ENCODE data around the gene OR13C8. TPM values are rescaled to one million over a fixed set of nuclear protein-coding genes. Genes with fewer than 3 reads are reported as not detected.
"Not testable (repeated sequence)": the region's sequence is repeated elsewhere in the genome, so short reads cannot be mapped to it uniquely, and the experiment has no call there.

OR13C8 gene
- total RNA-seq, 1 donor from 2014 or later = not detected

DNA sequence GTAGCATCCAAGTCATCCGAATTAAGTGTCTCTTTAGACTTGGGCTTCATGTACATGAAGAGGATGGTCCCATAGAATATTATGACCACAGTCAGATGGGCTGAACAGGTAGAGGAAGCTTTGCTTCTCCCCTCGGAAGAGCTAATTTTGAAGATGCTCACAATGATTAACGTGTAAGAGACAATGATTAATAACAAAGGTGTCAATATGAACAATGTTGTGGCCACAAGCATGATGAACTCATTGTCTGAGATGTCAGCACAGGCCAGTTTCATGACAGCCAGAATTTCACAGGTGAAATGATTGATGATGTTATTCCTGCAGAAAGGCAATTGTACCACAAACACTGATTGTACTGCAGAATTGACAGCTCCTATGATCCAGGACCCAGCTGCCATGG, 35.8 kb downstream of the OR13C8 start:
- TF ChIP-seq, protein P1, sequence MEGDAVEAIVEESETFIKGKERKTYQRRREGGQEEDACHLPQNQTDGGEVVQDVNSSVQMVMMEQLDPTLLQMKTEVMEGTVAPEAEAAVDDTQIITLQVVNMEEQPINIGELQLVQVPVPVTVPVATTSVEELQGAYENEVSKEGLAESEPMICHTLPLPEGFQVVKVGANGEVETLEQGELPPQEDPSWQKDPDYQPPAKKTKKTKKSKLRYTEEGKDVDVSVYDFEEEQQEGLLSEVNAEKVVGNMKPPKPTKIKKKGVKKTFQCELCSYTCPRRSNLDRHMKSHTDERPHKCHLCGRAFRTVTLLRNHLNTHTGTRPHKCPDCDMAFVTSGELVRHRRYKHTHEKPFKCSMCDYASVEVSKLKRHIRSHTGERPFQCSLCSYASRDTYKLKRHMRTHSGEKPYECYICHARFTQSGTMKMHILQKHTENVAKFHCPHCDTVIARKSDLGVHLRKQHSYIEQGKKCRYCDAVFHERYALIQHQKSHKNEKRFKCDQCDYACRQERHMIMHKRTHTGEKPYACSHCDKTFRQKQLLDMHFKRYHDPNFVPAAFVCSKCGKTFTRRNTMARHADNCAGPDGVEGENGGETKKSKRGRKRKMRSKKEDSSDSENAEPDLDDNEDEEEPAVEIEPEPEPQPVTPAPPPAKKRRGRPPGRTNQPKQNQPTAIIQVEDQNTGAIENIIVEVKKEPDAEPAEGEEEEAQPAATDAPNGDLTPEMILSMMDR (IDR thresholded peaks at IDR 0.05; ENCODE audit: borderline replicate concordance) = no peak
- Histone ChIP-seq H3K4me3 (no peak overlapping the region), H3K27me3 (ENCODE audit: low read depth) (no peaks in the 10 kb centered on the region), H3K36me3 (no peaks in the 10 kb centered on the region), H3K27ac (replicated peaks) (no peak overlapping the region), H3K9me3 (replicated peaks) (no peaks in the 10 kb centered on the region), H3K4me1 (no peaks in the 10 kb centered on the region)
- intact Hi-C loops (cut with micrococcal nuclease) = no loop called here
- no peak for DNase-seq

DNA sequence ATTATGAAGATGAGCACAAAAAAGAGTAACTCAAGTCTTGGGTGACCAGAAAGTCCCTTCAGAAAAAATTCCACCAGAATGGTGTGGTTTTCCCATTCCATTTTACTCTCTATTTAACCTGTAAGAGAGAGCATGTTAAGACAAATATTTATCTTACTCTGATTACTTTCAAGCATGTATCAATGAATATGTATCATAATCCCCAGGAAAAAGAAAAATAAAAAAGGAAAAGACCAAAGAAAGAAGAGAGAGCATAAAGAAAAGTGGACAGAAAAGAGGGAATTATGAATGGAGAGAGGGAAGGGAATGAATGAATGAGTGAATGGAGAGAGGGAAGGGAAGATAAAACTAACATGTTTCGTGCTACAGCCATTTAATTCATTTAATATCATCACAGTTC, 36.6 kb downstream of the OR13C8 start, which contains the start of gene OR13C2:
OR13C2 (minus strand) TSS at position 101 of the 400 bp plus-strand sequence; CDS start at position 101, 0 bp downstream.
- H3K27me3 ChIP-seq (ENCODE audit: low read depth); H3K4me3 ChIP-seq; H3K36me3 ChIP-seq; H3K9me3 ChIP-seq (replicated peaks); H3K27ac ChIP-seq (replicated peaks); intact Hi-C loops (cut with micrococcal nuclease); DNase-seq; H3K4me1 ChIP-seq: not testable (repeated sequence)

DNA sequence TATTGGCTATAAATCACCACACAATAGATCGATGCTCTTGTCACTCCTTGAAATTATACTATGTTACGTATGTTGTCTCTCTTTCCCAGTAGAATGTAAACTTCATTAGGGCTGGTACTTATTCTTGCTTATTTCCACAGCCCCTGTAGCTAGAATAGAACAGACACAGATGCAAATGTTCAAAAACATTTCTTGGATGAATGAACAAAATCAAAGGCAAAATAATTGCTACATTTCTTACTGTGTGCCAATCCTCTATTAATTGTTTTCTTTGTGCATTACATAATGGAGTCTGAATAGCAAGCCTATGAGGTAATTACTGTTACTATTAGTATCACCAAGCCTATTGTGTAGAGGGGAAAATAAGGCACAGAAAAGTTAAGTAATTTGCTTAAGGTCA, 37.2 kb downstream of the OR13C8 start:
- no peak overlapping the region for H3K4me3 ChIP-seq
- TF ChIP-seq, protein P1 (IDR thresholded peaks at IDR 0.05; ENCODE audit: borderline replicate concordance) = no peak
- no peaks in the 10 kb centered on the region for H3K27me3 ChIP-seq (ENCODE audit: low read depth)
- no peak overlapping the region for H3K27ac ChIP-seq (replicated peaks)
- intact Hi-C loops (cut with micrococcal nuclease) = no loop called here
- H3K9me3 ChIP-seq (replicated peaks) = no peaks in the 10 kb centered on the region
- DNase-seq = no peak
- H3K36me3 ChIP-seq = no peaks in the 10 kb centered on the region
- no peaks in the 10 kb centered on the region for H3K4me1 ChIP-seq

DNA sequence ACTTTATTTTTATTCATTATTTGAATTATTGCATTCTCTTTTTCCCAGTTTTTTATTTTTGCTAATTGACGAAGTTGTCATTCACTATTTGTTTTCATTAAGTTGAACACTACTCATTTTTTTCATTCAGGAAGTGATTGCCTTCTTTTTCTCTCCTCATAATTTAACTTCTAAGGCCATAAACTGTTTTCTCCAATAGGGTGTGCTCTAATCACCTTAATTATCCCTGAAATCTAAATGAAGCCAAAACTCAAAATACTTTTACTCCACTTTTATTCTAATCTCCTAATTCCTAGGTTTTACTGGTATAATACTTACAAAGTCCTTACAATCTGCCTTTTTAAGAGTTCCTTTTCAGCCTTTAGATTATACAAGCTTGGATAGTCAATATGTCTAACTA, 39.4 kb downstream of the OR13C8 start:
- intact Hi-C loops (cut with micrococcal nuclease) = no loop called here
- Histone ChIP-seq H3K4me1 (no peaks in the 10 kb centered on the region), H3K4me3 (no peak overlapping the region), H3K9me3 (replicated peaks) (no peaks in the 10 kb centered on the region), H3K36me3 (no peaks in the 10 kb centered on the region), H3K27me3 (ENCODE audit: low read depth) (no peaks in the 10 kb centered on the region), H3K27ac (replicated peaks) (no peak overlapping the region)
- TF ChIP-seq, protein P1 (IDR thresholded peaks at IDR 0.05; ENCODE audit: borderline replicate concordance) = no peak
- DNase-seq = no peak

DNA sequence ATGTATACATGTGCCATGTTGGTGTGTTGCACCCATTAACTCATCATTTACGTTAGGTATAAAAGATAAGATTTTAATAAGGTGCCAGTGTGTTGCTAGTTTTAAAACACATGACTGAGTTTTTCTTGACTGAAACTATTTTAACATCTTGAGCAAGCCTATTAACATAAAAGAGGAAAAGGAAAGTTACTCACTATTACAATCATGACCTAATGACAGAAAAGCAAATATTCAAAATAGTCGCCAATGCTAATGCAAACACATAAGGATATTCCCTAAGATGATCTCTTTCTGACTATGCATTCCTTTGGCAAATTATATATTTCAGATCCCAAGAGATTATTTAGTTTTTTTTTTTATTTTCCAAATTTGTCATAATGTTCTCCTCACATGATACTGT, 42.2 kb downstream of the OR13C8 start:
- no peak for DNase-seq
- H3K4me3 ChIP-seq = no peak overlapping the region
- TF ChIP-seq, protein P1 (IDR thresholded peaks at IDR 0.05; ENCODE audit: borderline replicate concordance) = no peak
- H3K4me1 ChIP-seq = no peaks in the 10 kb centered on the region
- no peaks in the 10 kb centered on the region for H3K27me3 ChIP-seq (ENCODE audit: low read depth)
- H3K9me3 ChIP-seq (replicated peaks) = peaks cover 8% of the 10 kb centered on the region
- intact Hi-C loops (cut with micrococcal nuclease) = no loop called here
- H3K36me3 ChIP-seq = no peaks in the 10 kb centered on the region
- H3K27ac ChIP-seq (replicated peaks) = no peak overlapping the region

DNA sequence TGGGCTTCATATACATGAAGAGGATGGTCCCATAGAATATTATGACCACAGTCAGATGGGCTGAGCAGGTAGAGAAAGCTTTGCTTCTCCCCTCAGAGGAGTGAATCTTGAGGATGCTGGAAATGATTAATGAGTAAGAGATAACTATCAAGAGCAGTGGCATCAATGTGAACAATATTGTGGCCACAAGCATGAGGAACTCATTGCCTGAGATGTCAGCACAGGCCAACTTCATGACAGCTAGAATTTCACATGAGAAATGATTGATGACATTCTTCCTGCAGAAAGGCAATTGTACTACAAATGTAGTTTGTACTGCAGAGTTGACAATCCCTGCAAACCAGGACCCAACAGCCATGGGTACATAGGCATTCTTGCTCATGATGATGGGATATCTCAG, 48.5 kb downstream of the OR13C8 start:
- Histone ChIP-seq H3K27ac (replicated peaks) (no peak overlapping the region), H3K36me3 (no peaks in the 10 kb centered on the region), H3K27me3 (ENCODE audit: low read depth) (no peaks in the 10 kb centered on the region), H3K4me1 (no peaks in the 10 kb centered on the region), H3K4me3 (no peak overlapping the region), H3K9me3 (replicated peaks) (peaks cover 8% of the 10 kb centered on the region)
- TF ChIP-seq, protein P1 (IDR thresholded peaks at IDR 0.05; ENCODE audit: borderline replicate concordance) = no peak
- no peak for DNase-seq
- intact Hi-C loops (cut with micrococcal nuclease) = no loop called here

Measured in left ventricle myocardium inferior (tissue), 1 donor.